Stimulated activated CD8-positive, alpha-beta memory T cell treated with anti-CD3 and anti-CD28 coated beads, Interleukin-7, amount 100 ng/mL, for 24 hours (primary cell): ENCODE results near the gene PRKG1.
"Not testable (repeated sequence)": the region's sequence is repeated elsewhere in the genome, so short reads cannot be mapped to it uniquely, and the experiment has no call there.

Experiments
- DNase-seq: peaks from one replicate; pipeline ENCODE4 v3.0.0-alpha.2; 2020; ENCODE audit warnings: low read depth

PRKG1 gene

DNA sequence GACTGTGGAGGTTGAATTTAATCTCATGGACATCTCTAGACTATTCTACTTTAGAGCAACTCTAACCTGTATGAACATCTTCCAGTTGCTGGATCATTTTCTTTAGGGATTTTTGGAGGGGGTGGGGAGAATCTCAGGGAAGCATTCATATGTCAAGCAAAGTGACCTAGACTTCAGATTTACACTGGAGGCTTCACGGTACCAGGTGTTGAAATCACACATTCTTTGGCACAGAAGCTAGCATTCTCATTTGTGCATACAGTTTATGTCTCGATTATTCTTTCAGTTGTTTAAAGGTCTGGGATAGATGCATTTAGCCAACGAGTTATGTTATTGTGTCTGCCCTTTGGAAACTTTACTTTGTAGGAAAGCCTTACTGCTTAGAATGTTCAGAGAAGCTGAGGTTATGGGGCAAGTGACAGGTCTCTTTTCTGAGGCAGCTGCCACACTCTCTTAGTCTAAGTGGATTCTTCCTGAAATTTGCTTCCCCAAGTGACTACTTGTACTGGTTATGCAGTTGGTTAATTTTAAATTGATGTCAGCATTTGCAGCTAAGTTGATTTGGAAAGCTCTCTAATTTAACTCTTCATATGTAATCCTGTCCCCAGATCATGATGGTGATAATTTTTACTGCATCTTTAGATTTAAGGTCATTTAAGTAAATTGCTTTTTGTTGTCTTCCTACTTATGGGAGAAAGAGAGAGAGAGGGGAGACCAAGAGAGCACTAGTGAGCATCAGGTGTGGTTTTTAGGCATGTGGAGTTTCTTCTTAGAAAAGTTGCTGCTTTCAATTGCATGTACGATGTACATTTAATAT lies 153.8 kb downstream of the PRKG1 start:
- no peak for DNase-seq

DNA sequence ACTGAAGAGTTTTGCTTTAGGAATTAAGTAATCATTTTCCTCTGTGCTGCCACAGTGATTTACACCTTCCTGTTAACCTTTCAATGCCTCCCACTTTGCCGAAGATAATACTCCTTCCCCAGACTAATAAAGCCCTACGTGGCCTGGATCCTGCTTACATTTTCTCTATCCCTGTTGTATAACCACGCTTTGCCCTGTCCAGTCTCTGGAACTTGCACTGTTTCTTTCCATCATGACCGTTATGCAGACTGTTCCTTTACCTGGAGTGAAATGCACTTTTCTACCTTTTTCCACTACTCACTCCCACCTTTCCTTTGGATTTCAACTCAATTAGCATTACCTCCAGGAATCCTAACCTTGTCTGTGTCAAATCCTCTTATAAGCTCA lies 154.4 kb downstream of the PRKG1 start:
- no peak for DNase-seq

DNA sequence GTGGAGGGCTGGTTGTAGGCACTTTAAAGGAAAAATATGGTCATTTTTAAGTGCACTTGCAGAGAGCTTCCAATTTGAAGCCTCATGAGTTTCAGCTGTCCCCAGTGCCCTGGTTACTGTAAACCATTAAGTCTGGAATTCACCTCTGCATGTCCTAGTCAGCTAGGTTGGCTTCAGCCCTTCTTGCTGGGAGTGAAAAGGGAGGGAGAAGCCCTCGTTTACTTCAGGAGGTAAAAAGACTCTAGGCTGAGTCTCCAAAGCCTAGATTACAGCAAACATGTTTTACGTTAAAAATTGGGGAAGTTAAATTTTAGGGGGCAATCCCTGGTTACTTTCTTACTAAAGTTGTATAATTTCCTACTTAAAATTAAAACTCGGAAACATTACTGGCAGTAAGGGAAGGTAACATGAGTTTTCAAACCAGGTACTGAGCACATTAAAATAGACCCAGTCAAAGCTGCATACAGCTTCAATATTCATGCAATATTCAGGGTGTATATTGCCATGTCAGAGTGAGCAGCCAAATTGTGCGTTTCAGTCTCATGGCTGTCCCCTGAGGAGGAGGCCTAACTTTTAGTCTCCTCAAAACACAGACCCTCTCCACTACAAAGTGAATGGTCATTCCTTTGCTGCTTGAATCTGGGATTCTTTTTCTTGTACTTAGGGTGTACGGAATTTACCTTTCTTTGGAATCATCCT lies 156.7 kb downstream of the PRKG1 start:
- DNase-seq: no peak

DNA sequence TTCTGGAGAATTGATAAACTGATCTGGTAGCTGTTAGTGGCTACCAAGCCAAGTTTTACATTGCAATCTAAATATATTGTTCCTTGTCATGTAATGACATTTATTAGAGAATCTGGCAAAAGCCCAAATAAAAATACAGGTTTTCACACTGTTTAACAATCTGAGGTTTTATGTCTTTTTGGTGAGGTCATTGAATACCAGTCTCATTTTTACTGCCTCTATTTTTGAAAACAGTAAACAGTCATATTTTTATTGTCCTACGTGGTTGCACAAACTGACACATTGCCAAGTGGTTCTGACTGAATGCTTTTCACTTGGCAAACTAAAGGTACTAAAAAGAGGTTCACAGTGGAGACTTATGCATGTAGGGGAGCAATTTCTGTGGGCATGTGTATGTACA lies 157.5 kb downstream of the PRKG1 start:
- no peak for DNase-seq

DNA sequence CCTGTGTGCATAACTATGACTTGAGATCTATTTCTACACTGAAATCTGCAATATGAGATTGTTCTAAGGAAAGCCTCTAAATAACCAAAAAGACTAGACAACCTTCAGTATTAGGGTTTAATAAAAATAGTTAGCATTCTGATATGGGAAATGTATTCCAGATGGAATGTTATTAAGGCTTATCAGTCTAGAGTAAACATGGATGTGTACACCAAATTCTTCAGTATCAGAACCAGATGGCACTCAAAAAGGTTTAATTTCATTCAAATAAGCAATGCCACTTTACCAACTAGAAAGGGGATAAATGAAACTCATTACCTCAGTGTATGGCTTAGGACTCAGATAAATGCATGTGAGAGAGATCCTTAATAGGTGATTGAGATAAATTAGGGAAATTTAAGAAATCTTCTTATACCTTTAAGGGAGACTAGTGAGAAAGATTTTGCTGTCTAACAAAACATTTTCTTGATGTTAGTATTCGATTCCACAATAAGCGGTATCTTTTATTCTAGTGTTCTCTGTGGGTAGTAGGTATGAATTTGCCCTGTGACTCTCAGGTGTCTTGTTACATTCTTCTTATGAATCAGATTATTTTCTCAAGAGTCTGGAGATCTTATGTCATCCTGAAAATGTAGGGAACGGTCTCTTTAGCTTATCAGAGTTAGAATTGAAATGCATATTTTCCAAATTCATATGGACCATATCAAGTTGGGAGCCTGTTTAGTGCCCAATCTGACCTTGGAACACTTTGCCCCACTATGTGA lies 159.2 kb downstream of the PRKG1 start:
- no peak for DNase-seq

DNA sequence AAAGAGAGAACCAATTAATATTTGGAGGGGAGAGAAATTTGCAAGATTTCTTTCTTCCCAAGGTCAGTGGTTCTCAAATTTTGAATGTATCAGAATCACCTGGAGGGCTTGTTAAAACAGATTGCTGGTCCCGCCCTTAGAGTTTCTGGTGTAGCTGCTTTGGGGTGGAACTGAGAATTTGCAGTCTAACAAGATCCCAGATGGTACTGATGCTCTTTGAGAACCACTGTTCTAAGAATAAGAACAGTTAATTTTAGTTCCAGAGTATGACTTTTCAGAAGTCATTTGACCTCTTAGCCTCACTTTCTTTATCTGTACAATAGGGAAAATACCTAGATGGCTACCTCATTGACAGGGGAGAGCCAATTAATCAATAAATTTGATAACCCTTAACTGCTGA lies 161.6 kb downstream of the PRKG1 start:
- no peak for DNase-seq

DNA sequence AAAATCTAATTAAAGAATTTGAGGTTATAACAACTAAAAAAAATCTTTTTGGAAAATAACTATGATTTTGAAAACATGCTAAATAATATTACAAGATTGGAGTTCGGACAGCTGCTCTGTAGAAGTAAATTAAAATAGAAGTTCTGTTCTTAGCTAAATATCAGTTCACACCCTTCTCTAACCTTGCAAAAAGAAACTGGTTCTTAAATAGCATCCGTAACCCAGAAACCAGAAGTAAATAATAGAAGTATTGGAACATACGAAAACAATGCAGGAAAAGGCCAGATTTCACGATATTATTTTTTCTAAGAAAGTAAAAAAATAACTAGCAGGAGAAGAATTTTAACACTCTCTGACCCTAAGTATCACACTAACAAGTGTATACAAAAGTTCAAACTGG lies 164.7 kb downstream of the PRKG1 start:
- DNase-seq: no peak

DNA sequence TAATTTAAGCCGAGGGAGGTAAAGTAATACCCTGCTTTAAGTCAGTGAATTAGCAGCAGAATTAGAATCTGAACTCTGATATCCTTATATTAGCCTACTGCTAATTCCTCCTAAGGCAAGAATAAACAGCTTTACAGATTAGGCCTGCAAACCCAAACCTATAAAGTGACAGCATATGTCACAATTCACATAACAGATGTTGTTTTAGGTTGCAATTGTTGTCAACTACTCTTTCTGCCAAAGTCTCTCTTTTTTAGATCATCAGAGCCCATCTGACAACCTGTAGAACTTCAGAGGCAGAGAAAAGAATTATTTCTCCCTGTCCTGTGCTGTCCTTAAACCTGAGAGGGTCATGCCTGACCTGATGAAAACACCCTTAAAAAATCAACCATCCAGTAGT lies 167.2 kb downstream of the PRKG1 start:
- no peak for DNase-seq

DNA sequence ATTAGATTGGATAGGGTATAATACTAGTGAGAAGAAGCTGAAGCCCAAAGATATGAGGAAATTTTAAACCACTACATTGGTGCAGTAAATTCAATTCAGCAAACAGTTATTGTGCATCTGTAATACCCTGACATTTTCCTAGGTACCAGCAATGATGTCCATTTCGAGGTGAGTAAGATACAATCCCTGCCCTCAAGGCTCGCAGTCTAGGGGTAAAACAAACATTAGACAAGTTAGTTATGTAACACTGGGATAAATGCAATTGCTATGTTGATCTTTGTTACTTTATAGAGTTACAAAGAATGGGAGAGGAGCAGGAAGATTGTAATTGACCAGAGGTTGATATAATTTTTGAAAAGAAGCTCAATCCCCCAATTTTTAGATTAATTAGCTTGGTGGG lies 168.1 kb downstream of the PRKG1 start:
- DNase-seq: no peak

DNA sequence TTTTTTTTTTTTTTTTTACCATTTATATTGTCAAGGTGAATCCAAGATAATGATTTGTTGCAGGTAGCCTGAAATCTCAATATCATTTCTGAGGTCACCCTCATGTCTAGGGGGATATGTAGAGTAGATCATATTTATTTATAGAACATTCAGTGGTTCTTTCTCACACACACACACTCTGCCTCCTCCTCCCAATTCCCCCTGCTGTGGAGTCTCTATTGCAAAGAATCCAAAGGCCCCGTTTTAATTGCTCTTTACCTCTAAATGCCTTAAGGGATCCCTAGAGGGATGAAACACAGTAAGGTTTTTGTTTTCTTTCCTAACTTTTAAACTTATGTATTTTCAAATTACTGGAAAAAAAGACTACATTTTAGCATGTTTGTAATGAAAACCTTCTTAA lies 170.0 kb downstream of the PRKG1 start:
- no peak for DNase-seq

DNA sequence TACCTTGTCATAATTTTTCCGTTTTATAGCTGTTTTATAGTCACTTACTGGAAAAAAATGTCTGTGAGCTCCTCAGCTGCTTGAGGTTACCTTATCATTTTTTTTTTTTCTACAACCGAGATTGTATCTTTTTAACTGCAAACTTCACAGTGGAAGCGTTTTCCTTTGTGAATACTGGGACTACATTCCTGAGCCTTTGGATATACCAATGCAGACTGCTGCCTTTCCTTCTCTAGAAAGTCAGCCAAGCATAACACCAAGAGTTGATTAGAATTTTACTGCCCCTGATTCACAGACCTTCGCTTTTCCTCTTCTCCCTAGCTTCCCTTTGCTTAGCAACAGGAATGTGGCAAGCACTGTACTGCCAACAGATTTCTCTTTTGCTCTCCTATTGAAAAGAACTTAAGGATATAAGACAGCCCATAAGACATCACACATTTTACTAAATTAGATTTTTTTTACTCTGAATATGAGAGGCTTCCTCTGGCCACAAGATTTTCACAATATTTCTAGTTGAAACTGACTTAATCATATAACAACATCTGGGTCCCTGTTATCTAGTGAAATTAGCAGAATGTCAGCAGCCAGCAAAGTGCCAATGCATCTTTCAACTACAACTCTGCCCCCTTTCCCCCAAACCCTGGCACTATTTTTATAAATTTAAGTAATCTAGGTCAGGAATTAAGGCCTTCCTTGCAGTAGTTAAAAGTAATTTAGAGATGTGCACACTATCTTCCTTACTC lies 170.6 kb downstream of the PRKG1 start:
- no peak for DNase-seq

DNA sequence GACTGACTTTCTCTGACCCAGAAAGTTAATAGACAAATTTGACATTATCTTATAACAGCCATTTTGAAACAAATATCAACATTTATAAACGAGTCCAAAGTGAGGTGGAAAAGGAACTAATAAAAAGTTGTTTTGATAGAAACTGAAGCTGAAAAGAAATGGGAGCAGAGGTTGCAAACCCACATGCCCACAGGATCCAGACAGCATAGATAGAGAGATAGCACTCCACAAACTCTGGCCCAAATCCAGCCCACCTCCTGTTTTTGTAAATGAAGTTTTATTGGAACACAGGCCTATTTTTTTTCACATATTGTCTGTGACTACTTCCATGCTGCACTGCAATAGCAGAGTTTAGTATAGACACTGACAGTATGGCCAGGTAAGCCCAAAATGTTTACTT lies 171.9 kb downstream of the PRKG1 start:
- no peak for DNase-seq

DNA sequence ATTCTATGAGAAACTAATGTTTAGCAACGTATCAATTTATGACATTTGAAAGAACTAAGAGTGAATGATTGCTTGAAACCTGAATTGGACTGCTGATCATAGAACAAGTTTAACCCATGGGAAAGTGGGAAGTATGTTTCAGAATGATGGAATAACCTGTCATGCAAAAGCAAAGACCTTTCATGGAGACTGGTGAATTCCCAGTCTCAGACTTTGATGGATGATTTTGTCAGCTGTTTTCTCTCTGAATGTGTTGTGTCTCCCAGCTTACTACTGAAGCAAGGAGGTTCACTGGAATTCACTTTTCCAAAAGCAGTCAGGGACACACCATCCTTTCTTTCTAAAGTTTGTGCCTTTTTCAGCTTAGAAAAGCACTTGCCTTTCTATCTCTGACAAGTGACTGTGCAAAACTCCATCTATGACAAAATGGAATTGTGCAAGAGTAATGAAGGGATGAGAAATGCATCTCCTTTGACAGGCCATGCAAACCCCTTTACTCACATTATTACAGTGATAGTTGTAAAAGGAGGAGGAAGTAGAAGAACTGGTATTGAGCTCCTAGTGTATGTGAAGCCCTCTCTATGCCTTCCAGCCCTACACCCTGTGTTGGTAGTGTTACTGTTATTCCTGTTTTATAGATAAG lies 176.1 kb downstream of the PRKG1 start:
- DNase-seq: no peak

DNA sequence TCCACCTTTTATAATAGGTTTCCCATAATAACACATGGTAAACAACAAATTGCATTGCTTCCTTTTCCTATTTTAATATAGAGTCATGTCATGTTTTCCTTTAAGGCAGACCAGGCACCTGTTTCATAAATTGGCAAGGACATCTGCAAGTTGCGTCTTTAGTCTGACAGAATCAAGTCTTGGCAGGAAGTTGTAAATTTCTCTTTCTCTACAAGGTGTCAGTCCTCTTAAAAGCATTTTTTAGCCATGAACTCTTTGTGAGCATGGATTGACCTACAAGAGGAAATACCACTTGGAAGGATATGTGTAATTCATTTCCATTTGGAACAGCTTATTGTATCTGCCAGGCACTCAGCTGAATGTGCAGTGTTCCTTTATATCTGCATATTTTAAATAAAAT lies 176.8 kb downstream of the PRKG1 start:
- no peak for DNase-seq

DNA sequence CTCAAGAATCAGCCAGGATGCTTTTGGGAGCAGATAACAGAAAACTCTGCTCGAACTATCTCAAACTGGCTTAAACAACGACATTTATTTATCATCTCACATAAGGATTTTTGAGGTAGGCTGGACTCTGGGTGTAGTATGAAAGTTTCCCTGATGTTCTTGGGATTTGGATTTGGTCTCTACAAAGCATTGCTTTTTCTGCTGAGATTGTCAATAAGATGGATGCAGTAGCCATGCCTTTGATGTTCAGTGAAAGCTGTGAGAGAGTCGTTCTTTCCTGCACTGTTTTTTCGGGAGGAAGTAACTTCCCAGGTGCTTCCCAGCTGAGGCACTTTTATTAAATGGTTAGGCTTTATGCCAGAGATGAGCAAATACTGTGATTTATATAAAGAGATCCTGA lies 181.1 kb downstream of the PRKG1 start:
- DNase-seq: no peak

DNA sequence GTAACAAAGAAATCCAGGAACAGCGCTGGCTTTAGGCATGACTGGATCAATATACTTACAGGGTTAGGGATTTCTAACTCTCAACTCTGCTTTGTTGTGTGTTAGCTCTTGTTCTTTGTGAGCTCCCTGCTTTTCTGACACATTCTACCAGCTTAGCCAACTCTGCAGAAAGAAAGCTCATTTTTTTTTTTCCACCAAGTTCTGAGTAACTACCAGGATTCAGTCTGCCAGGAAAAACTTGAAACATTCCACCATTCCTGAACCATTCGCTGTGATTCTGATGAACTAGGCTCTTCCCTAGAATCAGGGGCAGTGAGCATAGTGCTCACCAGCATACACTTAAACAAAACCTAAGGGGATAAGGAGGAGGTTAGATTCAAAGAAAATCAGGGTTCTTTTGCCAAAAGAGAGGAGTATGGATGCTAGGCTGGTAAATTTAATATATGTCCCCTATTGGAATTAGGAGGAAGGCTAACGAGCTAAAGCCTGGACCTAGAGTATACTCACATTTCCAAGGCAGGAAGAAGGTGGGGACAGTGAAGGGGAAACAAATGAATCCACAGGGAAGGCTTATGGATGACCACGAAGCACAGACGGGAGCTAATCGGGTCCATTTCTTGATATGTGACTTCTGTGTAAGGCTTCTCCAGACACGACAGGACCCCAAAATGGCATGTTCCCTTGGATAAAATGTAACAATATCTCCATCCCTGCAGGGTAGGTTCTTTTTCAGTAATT lies 183.4 kb downstream of the PRKG1 start:
- no peak for DNase-seq

DNA sequence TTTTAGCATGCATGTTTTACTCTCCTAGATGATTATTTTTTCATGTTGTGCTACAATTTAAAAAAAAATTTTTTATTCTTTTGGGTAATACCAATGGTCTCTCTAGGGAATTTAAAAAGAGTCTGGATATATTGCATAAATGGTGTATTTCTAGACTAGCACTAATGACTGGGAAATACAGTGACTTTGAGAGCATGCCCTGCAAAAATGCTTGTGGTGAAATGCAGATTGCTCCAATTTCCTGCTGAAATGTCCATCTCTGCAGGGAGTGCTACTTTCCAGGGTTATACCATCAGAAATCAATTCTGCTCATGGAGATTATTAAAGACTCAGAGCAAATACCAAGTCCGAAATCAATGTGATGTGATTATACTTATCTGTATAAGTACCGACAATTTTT lies 186.1 kb downstream of the PRKG1 start:
- DNase-seq: no peak

DNA sequence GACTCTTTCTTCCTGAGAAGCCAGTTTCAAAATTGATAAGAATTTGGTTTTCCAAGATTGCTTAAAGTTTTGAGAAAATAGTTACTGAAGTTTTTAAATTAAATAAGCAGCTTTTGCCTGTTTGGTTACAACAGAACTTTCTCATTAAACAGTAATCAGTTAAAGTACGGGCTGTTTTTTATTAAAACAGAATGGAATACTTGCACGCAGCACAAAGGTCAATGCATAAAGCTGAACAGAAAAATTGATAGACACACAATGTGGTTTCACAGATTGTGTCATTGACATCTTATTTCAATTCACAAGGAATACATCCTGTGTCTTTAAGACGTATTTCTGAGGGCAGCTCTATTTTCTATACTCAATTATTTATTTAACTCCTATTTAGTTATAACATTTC lies 192.2 kb downstream of the PRKG1 start:
- no peak for DNase-seq

DNA sequence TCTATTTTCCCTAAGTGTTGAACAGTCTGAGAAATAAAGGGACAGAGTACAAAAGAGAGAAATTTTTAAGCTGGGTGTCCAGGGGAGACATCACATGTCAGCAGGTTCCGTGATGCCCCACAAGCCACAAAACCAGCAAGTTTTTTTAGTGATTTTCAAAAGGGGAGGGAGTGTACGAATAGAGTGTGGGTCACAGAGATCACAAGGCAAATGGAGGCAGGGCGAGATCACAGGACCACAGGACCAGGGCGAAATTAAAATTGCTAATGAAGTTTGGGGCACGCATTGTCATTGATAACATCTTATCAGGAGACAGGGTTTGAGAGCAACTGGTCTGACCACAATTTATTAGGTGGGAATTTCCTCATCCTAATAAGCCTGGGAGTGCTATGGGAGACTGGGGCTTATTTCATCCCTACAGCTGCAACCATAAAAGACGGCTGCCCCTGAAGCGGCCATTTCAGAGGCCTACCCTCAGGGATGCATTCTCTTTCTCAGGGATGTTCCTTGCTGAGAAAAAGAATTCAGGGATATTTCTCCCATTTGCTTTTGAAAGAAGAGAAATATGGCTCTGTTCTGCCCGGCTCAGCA lies 193.8 kb downstream of the PRKG1 start:
- not testable (repeated sequence) for DNase-seq

DNA sequence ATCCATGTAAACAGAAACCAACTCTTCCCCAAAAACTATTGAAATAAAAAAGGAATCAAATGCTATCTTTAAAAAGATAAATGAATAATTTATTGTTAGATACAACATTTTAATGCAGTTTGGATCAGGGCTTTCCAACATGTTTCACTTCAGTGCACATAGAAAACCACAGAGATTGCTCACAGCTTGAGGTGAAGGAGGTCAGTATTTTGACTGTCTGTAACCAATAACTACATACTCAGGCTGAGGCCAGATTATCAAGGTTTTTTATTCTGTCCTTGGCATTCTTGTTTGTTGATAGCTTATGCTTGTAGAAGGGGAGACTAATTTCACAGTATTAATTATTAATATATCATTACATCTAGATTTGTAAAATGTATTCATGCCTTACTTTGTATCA lies 195.5 kb downstream of the PRKG1 start:
- no peak for DNase-seq
